ENCODE data around the gene FKBP14.

The FKBP14 gene, protein sequence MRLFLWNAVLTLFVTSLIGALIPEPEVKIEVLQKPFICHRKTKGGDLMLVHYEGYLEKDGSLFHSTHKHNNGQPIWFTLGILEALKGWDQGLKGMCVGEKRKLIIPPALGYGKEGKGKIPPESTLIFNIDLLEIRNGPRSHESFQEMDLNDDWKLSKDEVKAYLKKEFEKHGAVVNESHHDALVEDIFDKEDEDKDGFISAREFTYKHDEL

DNA sequence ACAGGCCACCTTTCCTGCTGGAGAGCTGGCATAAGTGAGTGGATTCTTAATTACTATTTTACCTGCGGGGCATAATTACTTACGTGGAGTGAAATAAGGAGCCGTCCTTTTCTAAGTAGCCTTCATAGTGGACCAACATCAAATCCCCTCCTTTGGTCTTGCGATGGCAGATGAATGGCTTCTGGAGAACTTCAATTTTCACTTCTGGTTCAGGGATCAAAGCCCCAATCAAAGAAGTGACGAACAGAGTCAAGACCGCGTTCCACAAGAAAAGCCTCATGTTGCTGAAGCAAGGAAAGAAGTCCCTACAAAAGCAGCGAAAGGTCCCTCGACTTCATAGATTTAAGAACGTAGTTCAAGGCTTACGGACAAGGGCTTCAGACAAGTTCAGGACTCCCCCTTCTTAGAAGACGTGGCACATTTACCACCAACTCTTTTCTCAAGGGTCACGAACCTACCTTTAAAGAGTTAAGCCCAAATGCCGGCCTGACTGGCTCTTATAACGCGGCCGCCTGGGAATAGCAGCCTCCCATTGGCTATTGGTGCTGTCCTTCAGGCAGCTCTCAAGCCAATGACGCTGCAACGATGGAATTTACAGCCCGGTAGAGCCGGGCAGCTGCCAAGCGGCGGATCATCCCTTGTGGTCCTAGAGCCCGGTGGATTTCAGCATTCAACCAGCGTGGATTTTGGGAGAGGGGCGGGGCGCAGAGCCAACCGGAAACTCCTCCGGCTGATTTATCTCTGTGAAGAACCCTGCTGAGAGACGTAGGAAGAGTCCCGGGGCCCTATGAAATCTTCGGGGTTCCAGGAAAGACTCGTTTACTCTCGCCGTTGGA, at the start of gene FKBP14:
FKBP14 (minus strand) TSS at position 474 of the 836 bp plus-strand sequence; CDS start at position 280, 194 bp downstream.
- DNase-seq, result peak; percentile 98

DNA sequence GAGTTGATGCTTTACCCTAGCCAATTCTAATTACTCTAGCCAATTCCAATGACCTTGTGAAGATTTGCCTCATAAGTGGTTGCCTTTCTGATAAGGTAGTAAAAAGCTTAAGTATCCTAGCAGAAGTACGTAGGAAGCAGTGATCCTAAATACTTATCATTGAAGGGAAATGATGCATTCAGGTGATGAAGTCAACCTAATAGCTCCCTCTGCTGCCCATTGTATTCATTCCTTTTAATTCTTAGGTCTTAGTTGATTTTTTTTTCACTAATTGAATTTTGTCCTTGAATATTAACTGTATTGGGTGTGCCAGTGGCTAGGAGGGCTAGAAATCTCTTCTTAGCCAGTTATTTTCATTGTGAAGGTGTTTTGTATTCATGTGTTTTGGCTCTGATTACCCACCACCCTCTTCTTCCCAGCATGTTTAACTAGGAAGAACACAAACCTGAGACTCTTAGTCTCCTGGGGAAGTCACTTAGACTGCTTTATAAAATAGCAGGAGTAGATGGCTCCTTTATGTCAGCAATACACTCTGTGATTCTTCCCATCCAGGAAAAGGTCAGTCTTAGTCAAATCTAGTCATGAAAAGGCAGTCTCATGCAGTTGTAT, 48.0 kb upstream of the FKBP14 start:
- DNase-seq, result peak; percentile 56

GRCh38 chr7:30072735-30073134, 46.2 kb upstream of the FKBP14 start:
- DNase-seq, result no peak

DNA sequence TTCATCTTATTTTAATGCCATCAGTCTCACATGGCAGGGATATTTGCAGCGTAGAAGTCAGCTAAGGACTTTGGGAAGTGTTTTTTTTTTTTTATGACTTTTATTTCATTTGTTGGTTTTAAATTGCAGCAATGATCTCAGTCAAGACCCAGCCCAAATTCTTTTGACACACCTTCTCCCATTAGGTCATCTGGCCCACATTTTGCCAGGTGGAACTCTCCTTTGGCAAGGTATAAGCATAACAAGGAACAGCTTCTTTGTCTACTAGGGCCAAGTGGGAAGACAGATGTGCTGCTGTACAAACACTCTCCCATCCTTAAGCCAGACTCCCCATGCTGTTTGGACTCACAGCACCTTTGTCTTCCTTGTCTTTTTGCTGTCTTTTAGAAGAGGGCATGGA, 43.5 kb upstream of the FKBP14 start:
- DNase-seq, result no peak

- DNase-seq, result no peak
Observed at GRCh38 chr7:30069096-30069867, 42.8 kb upstream of the FKBP14 start.

DNA sequence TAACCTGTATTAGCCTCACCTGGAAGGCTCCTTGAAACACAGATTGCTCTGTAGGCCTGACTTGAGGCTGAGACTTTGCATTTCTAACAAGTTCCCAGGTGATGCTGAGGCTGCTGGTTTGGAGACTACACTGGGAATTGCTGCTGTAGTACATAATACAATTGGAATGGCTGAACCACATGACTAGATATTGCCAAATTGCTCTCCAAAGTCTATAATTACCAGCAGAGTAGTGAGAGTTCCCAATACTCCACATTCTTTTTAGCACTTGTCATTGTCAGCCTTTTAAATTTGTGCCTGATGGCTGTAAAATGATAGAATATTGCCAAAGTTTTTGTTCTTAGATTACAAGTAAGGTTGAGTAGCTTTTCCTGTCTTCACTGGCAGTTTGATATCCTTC, 41.6 kb upstream of the FKBP14 start:
- no peak for DNase-seq

DNA sequence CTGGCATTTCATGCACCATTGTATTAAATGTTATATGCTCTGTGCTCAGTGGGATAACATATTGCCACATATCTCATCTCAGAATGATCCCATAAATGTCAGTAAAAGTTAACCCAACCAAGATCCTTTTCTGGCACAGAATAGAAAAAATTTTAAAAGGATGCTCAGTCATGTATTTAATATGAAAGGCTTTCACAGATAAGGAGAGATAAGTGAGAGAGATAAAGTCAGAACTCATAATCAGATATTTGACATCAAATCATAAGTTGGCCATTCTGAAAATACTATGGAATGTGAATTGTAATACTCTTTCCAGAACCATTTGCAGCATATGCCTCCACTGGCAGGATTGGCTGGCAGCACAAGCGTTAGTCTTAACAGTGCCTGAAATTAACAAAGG, 40.2 kb upstream of the FKBP14 start:
- DNase-seq, result no peak

DNA sequence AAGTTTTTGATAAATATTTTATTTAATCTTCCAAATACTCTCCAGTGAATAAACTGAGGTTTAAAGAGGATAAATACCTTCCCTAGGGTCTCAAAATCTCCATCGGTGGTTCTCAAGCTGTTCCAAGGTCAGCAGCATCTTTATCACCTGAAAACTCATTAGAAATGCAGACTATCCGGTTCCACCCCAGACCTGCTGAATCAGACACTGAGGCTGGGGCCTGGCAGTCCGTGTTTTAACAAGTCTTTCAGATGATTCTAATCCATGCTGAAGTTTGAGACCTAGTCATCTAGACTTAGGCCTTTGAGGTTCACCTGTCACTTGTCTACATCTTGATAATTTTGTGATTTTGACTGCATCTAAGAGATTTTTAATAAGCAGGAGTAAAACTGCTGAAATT, 39.2 kb upstream of the FKBP14 start:
- no peak for DNase-seq

- DNase-seq, result peak; percentile 19
Observed at GRCh38 chr7:30062587-30062986, 36.1 kb upstream of the FKBP14 start.

DNA sequence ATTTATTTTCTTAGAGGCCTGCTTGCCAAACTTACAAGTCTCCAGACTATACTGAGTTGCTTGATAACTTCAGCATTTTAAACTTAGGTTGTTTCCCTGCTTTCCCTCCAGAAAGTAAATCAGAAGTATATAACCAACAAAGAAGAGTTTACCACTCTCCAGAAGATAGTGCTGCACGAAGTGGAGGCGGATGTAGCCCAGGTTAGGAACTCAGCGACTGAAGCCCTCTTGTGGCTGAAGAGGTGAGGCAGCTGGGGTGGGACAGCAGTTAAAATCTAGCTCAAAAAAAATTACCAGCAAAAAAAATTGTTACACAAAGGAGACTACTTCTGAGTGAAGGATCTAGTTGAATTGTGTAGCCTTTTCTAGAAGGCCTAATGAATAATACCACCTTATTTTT, 35.3 kb upstream of the FKBP14 start:
- peak; percentile 10 for DNase-seq

DNA sequence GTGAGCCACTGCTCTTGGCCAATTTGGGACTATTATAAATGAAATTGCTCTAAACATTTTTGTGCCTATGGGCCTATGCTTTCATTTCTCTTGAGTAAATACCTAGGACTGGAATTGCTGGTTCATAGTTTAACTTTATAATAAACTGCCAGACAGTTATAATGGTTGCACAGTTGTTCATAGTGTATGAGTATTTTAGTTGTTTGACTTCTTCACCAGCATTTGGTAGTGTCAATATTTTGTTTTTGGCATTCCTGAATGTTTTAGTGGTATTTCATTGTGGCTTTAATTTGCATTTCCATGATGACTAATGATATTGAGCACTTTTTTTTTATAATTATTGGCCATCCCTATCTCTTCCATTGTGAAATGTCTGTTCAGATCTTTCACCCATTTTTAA, 31.2 kb upstream of the FKBP14 start:
- no peak for DNase-seq

GRCh38 chr7:30053068-30053467, 26.6 kb upstream of the FKBP14 start:
- no peak for DNase-seq

- DNase-seq, result no peak
Observed at GRCh38 chr7:30049173-30049572, 22.7 kb upstream of the FKBP14 start.

GRCh38 chr7:30048582-30048981, 22.1 kb upstream of the FKBP14 start:
- DNase-seq, result no peak

DNA sequence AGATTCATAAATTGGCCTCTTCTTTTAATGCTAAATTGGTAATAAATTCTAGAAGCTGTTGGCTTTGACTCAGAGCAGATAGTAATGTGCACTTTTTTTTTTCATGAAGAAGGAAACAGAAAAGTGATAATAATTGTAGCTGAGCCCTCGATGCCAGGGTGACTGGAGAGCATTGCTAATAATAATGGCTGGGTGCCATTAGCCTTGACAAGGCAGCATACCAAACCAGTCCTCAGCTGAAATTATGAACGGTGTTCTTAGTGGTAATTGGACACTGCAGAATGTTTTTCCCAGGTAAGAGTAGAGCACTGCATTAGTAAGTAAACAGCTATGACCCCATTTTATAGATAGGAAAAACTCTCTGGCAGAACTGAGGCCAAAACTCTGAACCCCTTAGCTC, 20.6 kb upstream of the FKBP14 start:
- DNase-seq, result no peak

GRCh38 chr7:30046127-30046770, 19.7 kb upstream of the FKBP14 start:
- no peak for DNase-seq

DNA sequence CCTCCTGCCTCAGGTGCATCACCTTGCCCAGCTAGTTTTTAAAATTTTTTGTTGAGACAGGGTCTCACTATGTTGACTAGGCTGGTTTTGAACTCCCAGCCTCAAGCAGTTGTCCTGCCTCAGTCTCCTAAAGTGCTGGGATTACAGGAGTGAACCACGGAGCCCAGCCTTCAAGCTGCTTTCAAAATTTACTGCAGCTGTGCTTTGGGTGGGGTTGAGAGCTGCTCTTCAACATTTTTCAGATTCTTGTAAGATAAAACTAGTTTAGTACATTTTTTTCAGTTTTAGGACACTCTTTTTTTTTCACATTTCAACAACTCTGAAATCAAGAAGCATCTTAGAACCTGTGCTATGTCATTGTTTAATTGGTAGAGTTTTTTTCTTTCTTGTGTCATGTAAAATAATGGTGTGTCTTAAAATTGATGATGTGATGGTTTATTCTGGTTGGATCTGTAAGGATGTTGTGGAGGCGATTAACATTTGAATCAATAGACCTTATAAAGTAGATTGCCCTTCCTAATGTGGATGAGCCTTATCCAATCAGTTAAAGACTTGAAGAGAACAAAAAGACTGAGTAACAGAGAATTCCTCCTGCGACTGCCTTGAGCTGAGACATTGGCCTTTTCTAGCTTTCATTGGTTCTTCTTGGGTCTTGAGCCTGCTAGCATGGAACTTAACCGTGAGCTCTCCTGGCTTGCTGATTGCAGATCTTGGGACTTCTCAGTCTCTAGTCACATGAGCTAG, 15.2 kb upstream of the FKBP14 start:
- DNase-seq, result no peak

- DNase-seq, result no peak
Observed at GRCh38 chr7:30040938-30041337, 14.4 kb upstream of the FKBP14 start.

DNA sequence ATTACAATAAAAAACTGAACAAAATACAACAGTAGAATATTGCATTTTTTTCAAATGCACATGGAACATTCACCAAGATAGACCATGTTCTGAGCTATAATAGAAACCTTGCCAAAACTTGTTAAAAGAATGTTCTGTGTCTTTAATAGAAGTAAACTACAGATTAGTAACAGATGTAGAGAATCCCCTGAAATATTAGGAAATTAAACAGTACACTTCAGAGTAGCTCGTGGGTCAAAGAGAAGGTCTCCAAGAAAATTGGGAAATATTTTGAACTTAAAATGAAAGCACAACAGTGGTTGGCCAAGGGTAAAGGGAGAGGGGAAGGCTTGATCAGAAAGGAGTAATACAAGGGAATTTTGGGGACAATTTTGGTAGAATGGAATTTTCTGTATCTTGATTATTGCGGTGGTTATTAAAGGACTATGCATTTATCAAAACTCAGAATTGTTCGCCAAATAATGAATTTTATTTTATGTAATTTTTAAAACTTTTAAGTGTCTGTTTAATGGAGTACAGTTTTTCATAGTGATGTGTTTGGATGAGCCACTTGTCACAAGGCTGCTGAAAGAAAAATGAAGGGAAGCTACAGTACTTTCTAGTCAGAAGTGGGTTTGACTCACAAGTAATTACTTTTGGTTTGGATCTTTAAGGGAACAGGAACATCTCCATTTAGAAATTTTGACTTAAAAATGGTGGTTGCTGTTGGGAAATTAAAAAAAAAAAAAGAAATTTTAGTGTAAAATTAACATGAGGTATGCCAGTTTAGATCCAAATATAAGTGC, 11.9 kb upstream of the FKBP14 start:
- peak; percentile 42 for DNase-seq

DNA sequence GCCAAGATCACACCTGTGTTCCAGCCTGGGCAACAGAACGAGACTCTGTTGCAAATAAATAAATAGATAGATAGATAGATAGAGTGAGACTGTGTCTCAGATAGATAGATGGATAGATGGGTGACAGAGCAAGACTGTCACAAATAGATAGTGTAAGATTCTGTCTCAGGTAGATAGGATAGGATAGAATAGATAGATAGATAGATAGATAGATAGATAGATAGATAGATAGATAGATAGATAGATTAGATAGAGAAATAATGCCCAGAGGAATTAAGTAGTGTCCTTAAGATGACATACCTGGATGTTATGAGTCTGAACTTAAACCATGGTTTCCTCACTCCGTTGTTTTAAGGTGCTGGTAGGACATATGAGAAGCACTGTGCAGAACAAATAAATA, 9.7 kb upstream of the FKBP14 start:
- no peak for DNase-seq

GRCh38 chr7:30034501-30034900, 8.0 kb upstream of the FKBP14 start:
- peak; percentile 59 for DNase-seq
